HCT116 (cell line): ENCODE measurements around the gene ABI1.

ENCODE experiments used
- CBX3 ChIP-seq: IDR thresholded peaks from 2 replicates; pipeline ENCODE4 v1.6.1; 2012; ENCODE audit warnings: low read depth
- CTCF ChIP-seq, 3 experiments: fragments of 200-600 bp in 1 of 3; sonication (generic) in 1 of 3; IDR thresholded peaks in 2 of 3; conservative IDR thresholded peaks in 1 of 3; 2 replicates each; pipeline ENCODE4 v1.5.1; 2012 to 2017; ENCODE audit warnings: low read depth in 2 of 3, low read length in 2 of 3, antibody characterized with exemption in 1 of 3, borderline replicate concordance in 1 of 3, control low read depth in 1 of 3, mild to moderate bottlenecking in 1 of 3, mixed read lengths in 1 of 3, mixed run types in 1 of 3, moderate library complexity in 1 of 3; ENCODE audit not compliant: insufficient read depth in 1 of 3
- POLR2A ChIP-seq: IDR thresholded peaks from 2 replicates; pipeline ENCODE4 v1.7.0; 2011; ENCODE audit warnings: borderline replicate concordance; ENCODE audit not compliant: insufficient read depth, insufficient read length; ENCODE audit errors: extremely low read depth
- POLR2AphosphoS5 ChIP-seq: IDR thresholded peaks from 2 replicates; pipeline ENCODE4 v1.6.1; 2011; ENCODE audit warnings: mild to moderate bottlenecking, low read depth, low read length, moderate library complexity
- SRF ChIP-seq: IDR thresholded peaks from 2 replicates; pipeline ENCODE4 v1.6.1; 2012; ENCODE audit warnings: low read depth
- TF ChIP-seq, protein P1 (sequence below): IDR thresholded peaks from 2 replicates; pipeline ENCODE4 v1.6.1; 2012; ENCODE audit warnings: low read depth

GRCh38 chr10:26802527-26802926 lies 58.2 kb downstream of the ABI1 start:
- TF ChIP-seq POLR2AphosphoS5, result no peak
- no peak for TF ChIP-seq CBX3
- TF ChIP-seq SRF, result no peak
- no peak for TF ChIP-seq CTCF (IDR thresholded peaks at IDR 0.05 in 2 of 3, conservative IDR thresholded peaks at IDR 0.05 in 1 of 3; ENCODE audit: borderline replicate concordance in 1 of 3, insufficient read depth in 1 of 3, low read depth in 2 of 3, low read length in 2 of 3)
- no peak for TF ChIP-seq POLR2A
- TF ChIP-seq, protein P1, sequence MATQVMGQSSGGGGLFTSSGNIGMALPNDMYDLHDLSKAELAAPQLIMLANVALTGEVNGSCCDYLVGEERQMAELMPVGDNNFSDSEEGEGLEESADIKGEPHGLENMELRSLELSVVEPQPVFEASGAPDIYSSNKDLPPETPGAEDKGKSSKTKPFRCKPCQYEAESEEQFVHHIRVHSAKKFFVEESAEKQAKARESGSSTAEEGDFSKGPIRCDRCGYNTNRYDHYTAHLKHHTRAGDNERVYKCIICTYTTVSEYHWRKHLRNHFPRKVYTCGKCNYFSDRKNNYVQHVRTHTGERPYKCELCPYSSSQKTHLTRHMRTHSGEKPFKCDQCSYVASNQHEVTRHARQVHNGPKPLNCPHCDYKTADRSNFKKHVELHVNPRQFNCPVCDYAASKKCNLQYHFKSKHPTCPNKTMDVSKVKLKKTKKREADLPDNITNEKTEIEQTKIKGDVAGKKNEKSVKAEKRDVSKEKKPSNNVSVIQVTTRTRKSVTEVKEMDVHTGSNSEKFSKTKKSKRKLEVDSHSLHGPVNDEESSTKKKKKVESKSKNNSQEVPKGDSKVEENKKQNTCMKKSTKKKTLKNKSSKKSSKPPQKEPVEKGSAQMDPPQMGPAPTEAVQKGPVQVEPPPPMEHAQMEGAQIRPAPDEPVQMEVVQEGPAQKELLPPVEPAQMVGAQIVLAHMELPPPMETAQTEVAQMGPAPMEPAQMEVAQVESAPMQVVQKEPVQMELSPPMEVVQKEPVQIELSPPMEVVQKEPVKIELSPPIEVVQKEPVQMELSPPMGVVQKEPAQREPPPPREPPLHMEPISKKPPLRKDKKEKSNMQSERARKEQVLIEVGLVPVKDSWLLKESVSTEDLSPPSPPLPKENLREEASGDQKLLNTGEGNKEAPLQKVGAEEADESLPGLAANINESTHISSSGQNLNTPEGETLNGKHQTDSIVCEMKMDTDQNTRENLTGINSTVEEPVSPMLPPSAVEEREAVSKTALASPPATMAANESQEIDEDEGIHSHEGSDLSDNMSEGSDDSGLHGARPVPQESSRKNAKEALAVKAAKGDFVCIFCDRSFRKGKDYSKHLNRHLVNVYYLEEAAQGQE, result no peak
